ENCODE data around the gene FANCD2OS.
A peak's percentile ranks its signal among the peaks of the same experiment; 100 is the strongest.

FANCD2OS gene

GRCh38 chr3:10108091-10108490, at the start of gene FANCD2OS:
Gene FANCD2OS, minus strand, starts transcription at chr3:10108255. Its CDS starts 3,481 bp downstream, at chr3:10104774.
- H3K9ac ChIP-seq, result no peak within 1 kb of the TSS
- no peak within 1 kb of the TSS for H3K27ac ChIP-seq
- H3K9me3 ChIP-seq, result no peaks in the 10 kb centered on the region
- no peak within 1 kb of the TSS for H3K4me3 ChIP-seq
- no peaks in the 10 kb centered on the region for H4K20me1 ChIP-seq
- H3K4me2 ChIP-seq, result no peak within 1 kb of the TSS
- no peak for TF ChIP-seq Cebpa-rat (IDR thresholded peaks at IDR 0.05)
- no peaks in the 10 kb centered on the region for H3K27me3 ChIP-seq
- no peaks in the 10 kb centered on the region for H3K4me1 ChIP-seq
- peaks cover 12% of the 10 kb centered on the region for H3K36me3 ChIP-seq

GRCh38 chr3:10157031-10157430, 49.0 kb upstream of the FANCD2OS start:
- Histone ChIP-seq H3K27ac (no peak overlapping the region), H4K20me1 (no peaks in the 10 kb centered on the region), H3K4me1 (peaks cover 21% of the 10 kb centered on the region), H3K9ac (no peak overlapping the region), H3K4me2 (no peak overlapping the region), H3K27me3 (no peaks in the 10 kb centered on the region), H3K36me3 (peaks cover 35% of the 10 kb centered on the region), H3K4me3 (no peak overlapping the region), H3K9me3 (no peaks in the 10 kb centered on the region)
- TF ChIP-seq Cebpa-rat (IDR thresholded peaks at IDR 0.05), result no peak

GRCh38 chr3:10155658-10156057, 47.6 kb upstream of the FANCD2OS start:
- Histone ChIP-seq H3K4me2 (no peak overlapping the region), H4K20me1 (0 out of 2 replicates have a peak, but pooled peaks cover 4% of the 10 kb centered on the region), H3K4me1 (peaks cover 7% of the 10 kb centered on the region), H3K27ac (no peak overlapping the region), H3K36me3 (peaks cover 48% of the 10 kb centered on the region), H3K9me3 (no peaks in the 10 kb centered on the region), H3K4me3 (no peak overlapping the region), H3K9ac (no peak overlapping the region), H3K27me3 (no peaks in the 10 kb centered on the region)
- TF ChIP-seq Cebpa-rat (IDR thresholded peaks at IDR 0.05), result no peak

GRCh38 chr3:10155123-10155472, 47.0 kb upstream of the FANCD2OS start:
- Histone ChIP-seq H3K27me3 (no peaks in the 10 kb centered on the region), H3K9me3 (no peaks in the 10 kb centered on the region), H3K4me3 (no peak overlapping the region), H3K27ac (no peak overlapping the region), H3K9ac (no peak overlapping the region), H3K36me3 (peaks cover 54% of the 10 kb centered on the region), H4K20me1 (peaks cover 9% of the 10 kb centered on the region), H3K4me2 (no peak overlapping the region), H3K4me1 (peaks cover 2% of the 10 kb centered on the region)
- TF ChIP-seq Cebpa-rat (IDR thresholded peaks at IDR 0.05), result no peak

- Histone ChIP-seq H3K9me3 (no peaks in the 10 kb centered on the region), H3K36me3 (peaks cover 60% of the 10 kb centered on the region), H3K4me2 (no peak overlapping the region), H3K9ac (no peak overlapping the region), H3K4me3 (no peak overlapping the region), H3K27ac (no peak overlapping the region), H3K4me1 (no peaks in the 10 kb centered on the region), H4K20me1 (peaks cover 15% of the 10 kb centered on the region), H3K27me3 (no peaks in the 10 kb centered on the region)
- no peak for TF ChIP-seq Cebpa-rat (IDR thresholded peaks at IDR 0.05)
These were observed 46.5 kb upstream of the FANCD2OS start for GRCh38 chr3:10154335-10155122.

GRCh38 chr3:10150987-10151386, 42.9 kb upstream of the FANCD2OS start:
- Histone ChIP-seq H3K27ac (no peak overlapping the region), H3K4me1 (peaks cover 6% of the 10 kb centered on the region; the same call in 1 of the 2 replicates), H3K4me2 (no peak overlapping the region), H3K36me3 (peaks cover 93% of the 10 kb centered on the region), H3K9me3 (no peaks in the 10 kb centered on the region), H3K9ac (no peak overlapping the region), H4K20me1 (peaks cover 50% of the 10 kb centered on the region), H3K27me3 (no peaks in the 10 kb centered on the region), H3K4me3 (no peak overlapping the region)
- TF ChIP-seq Cebpa-rat (IDR thresholded peaks at IDR 0.05), result no peak

GRCh38 chr3:10149226-10149625, 41.2 kb upstream of the FANCD2OS start:
- no peaks in the 10 kb centered on the region for H3K9me3 ChIP-seq
- TF ChIP-seq Cebpa-rat (IDR thresholded peaks at IDR 0.05), result no peak
- no peak overlapping the region for H3K27ac ChIP-seq
- peaks cover 68% of the 10 kb centered on the region for H4K20me1 ChIP-seq
- H3K27me3 ChIP-seq, result no peaks in the 10 kb centered on the region
- H3K36me3 ChIP-seq, result peaks cover 97% of the 10 kb centered on the region
- H3K4me1 ChIP-seq, result peaks cover 23% of the 10 kb centered on the region
- no peak overlapping the region for H3K4me2 ChIP-seq
- H3K4me3 ChIP-seq, result no peak overlapping the region
- H3K9ac ChIP-seq, result no peak overlapping the region

GRCh38 chr3:10145685-10146084, 37.6 kb upstream of the FANCD2OS start:
- no peak overlapping the region for H3K27ac ChIP-seq
- peaks cover 86% of the 10 kb centered on the region for H4K20me1 ChIP-seq
- no peak overlapping the region for H3K9ac ChIP-seq
- H3K4me2 ChIP-seq, result peak overlapping the region; percentile 87; the same call in 1 of the 2 replicates
- H3K27me3 ChIP-seq, result no peaks in the 10 kb centered on the region
- no peak for TF ChIP-seq Cebpa-rat (IDR thresholded peaks at IDR 0.05)
- H3K4me1 ChIP-seq, result peaks cover 39% of the 10 kb centered on the region
- H3K4me3 ChIP-seq, result no peak overlapping the region
- H3K36me3 ChIP-seq, result peaks cover 71% of the 10 kb centered on the region
- H3K9me3 ChIP-seq, result no peaks in the 10 kb centered on the region

GRCh38 chr3:10142707-10143560, 34.9 kb upstream of the FANCD2OS start:
- Histone ChIP-seq H3K4me1 (peaks cover 39% of the 10 kb centered on the region), H3K9ac (peak overlapping the region; percentile 94), H3K4me2 (peak overlapping the region; percentile 87), H3K27ac (peak overlapping the region; percentile 92), H3K36me3 (peaks cover 46% of the 10 kb centered on the region), H4K20me1 (peaks cover 60% of the 10 kb centered on the region), H3K4me3 (peak overlapping the region; percentile 83), H3K9me3 (no peaks in the 10 kb centered on the region), H3K27me3 (no peaks in the 10 kb centered on the region)
- TF ChIP-seq Cebpa-rat (IDR thresholded peaks at IDR 0.05), result peak; percentile 52; the same call in 1 of the 2 replicates
